Mucosa of descending colon (tissue), 3 donors: ENCODE measurements around the gene PADI1. TPM values are rescaled to one million over a fixed set of nuclear protein-coding genes. Genes with fewer than 3 reads are reported as not detected.

Experiments
- ATAC-seq: fragments of 200-7000 bp; cut with Tn5 transposase; one replicate; pipeline ENCODE4 v1.9.1; 2020; ENCODE audit warnings: mild to moderate bottlenecking, moderate library complexity
- DNase-seq, 3 donors: peaks; one replicate each; pipeline ENCODE4 v3.0.0-alpha.2; 2020
- H3K36me3 ChIP-seq: fragments of 200-600 bp; one replicate; pipeline ENCODE4 v1.8.0; 2021; ENCODE audit warnings: low read depth, mild to moderate bottlenecking
- H3K4me1 ChIP-seq: fragments of 200-600 bp; one replicate; pipeline ENCODE4 v1.8.0; 2021; ENCODE audit warnings: low read depth, mild to moderate bottlenecking
- H3K4me3 ChIP-seq: fragments of 200-600 bp; one replicate; pipeline ENCODE4 v1.8.0; 2021; ENCODE audit warnings: mild to moderate bottlenecking
- H3K9me3 ChIP-seq: fragments of 200-600 bp; one replicate; pipeline ENCODE4 v1.8.0; 2021; ENCODE audit warnings: mild to moderate bottlenecking
- CTCF ChIP-seq: fragments of 200-600 bp; IDR thresholded peaks from one replicate; pipeline ENCODE4 v1.8.0; 2022; ENCODE audit warnings: antibody characterized with exemption, mild to moderate bottlenecking
- intact Hi-C, 2 donors: fragments of 100-400 bp; cut with DNase I in 1 of 2; cut with micrococcal nuclease in 1 of 2; formaldehyde crosslinking; loops; one replicate each; pipeline versions ENCODE4 v1.11.0 to v1.11.1; 2022; cut with DNase I, micrococcal nuclease
- total RNA-seq, 3 donors: library from RNA; stranded (reverse); fragmentation: NEBNext Ultra II Directional in 2 of 3; extraction: Animal tissue kit (Norgen Biotek cat#: 25700) in 2 of 3; gene quantifications; one replicate each; pipeline versions ENCODE4 v1.2.1 to v1.2.4, GENCODE V29; 2021 to 2023
- donor health status: DM: no; HTN: no; CAD: no; lungs with moderate emphysema.
- donor health status: DM: no; HTN: no; CAD: no.
- donor health status: DM: no; HTN: yes; CAD: no.

PADI1 gene
- total RNA-seq, 3 donors from 2014 or later, result 0.25 to 0.65 (median 0.38) TPM

- no peak for ATAC-seq
These were observed 7.1 kb downstream of the PADI1 start for GRCh38 chr1:17212009-17212408.

GRCh38 chr1:17212487-17213121 is 7.7 kb downstream of the PADI1 start:
- H3K36me3 ChIP-seq, result no peaks in the 10 kb centered on the region
- peak in 2 of 3 donors; percentile 57 to 59 for DNase-seq
- no peaks in the 10 kb centered on the region for H3K9me3 ChIP-seq
- ATAC-seq, result peak; percentile 19
- H3K4me1 ChIP-seq, result no peaks in the 10 kb centered on the region
- intact Hi-C loops, result no loop called here
- H3K4me3 ChIP-seq, result no peak overlapping the region
- no peak for TF ChIP-seq CTCF

More at GRCh38 chr1:17212009-17212408, 7.1 kb downstream of the PADI1 start:
- peak in 2 of 3 donors; percentile 17 to 28 for DNase-seq
- H3K9me3 ChIP-seq, result no peaks in the 10 kb centered on the region
- intact Hi-C loops, result no loop called here
- no peaks in the 10 kb centered on the region for H3K4me1 ChIP-seq
- TF ChIP-seq CTCF, result no peak
- no peaks in the 10 kb centered on the region for H3K36me3 ChIP-seq
- H3K4me3 ChIP-seq, result no peak overlapping the region

- ATAC-seq (no peak), DNase-seq (peak in 2 of 3 donors; percentile 7)
- no peak overlapping the region for H3K4me3 ChIP-seq
- no peak for TF ChIP-seq CTCF
- intact Hi-C loops, result no loop called here
- H3K9me3 ChIP-seq, result no peaks in the 10 kb centered on the region
- H3K36me3 ChIP-seq, result no peaks in the 10 kb centered on the region
- H3K4me1 ChIP-seq, result no peaks in the 10 kb centered on the region
These were observed 8.3 kb downstream of the PADI1 start for GRCh38 chr1:17213148-17213781.

GRCh38 chr1:17213782-17214148 is 8.8 kb downstream of the PADI1 start:
- Histone ChIP-seq H3K4me1 (no peaks in the 10 kb centered on the region), H3K36me3 (no peaks in the 10 kb centered on the region), H3K4me3 (no peak overlapping the region), H3K9me3 (no peaks in the 10 kb centered on the region)
- no peak for TF ChIP-seq CTCF
- intact Hi-C loops, result no loop called here
- no peak for ATAC-seq
- DNase-seq, result peak in 1 of 3 donors; percentile 16

- intact Hi-C loops, result no loop called here
- Histone ChIP-seq H3K36me3 (no peaks in the 10 kb centered on the region), H3K9me3 (no peaks in the 10 kb centered on the region), H3K4me1 (no peaks in the 10 kb centered on the region), H3K4me3 (no peak overlapping the region)
- DNase-seq (peak in 1 of 3 donors; percentile 8), ATAC-seq (no peak)
- TF ChIP-seq CTCF, result no peak
These were observed 10.1 kb downstream of the PADI1 start for GRCh38 chr1:17214876-17215544.
